Activated CD4-positive, alpha-beta T cell treated with anti-CD3 and anti-CD28 coated beads, Interleukin-2, Interleukin-6, amounts not matched to agents 100 ng/mL and 50 ng/mL, durations not matched to agents 16 hours and 8 hours (primary cell): ENCODE measurements around the gene GGACT.
"Not testable (repeated sequence)": the region's sequence is repeated elsewhere in the genome, so short reads cannot be mapped to it uniquely, and the experiment has no call there.

Experiments used
- DNase-seq: peaks from one replicate; pipeline ENCODE4 v3.0.0-alpha.2; 2020

GGACT gene

GRCh38 chr13:100528353-100528752 lies 60.2 kb downstream of the GGACT start:
- no peak for DNase-seq

GRCh38 chr13:100527644-100528043 lies 60.9 kb downstream of the GGACT start:
- DNase-seq: no peak

- no peak for DNase-seq
These were observed 62.1 kb downstream of the GGACT start for GRCh38 chr13:100526318-100527000.

- DNase-seq: no peak
These were observed 62.9 kb downstream of the GGACT start for GRCh38 chr13:100525453-100526317.

GRCh38 chr13:100524688-100525087 lies 63.9 kb downstream of the GGACT start:
- DNase-seq: not testable (repeated sequence)

GRCh38 chr13:100523981-100524386 lies 64.6 kb downstream of the GGACT start:
- DNase-seq: no peak

- DNase-seq: no peak
These were observed 65.2 kb downstream of the GGACT start for GRCh38 chr13:100523411-100523810.

GRCh38 chr13:100522618-100523309 lies 65.8 kb downstream of the GGACT start:
- DNase-seq: no peak

GRCh38 chr13:100521851-100522617 lies 66.6 kb downstream of the GGACT start:
- DNase-seq: peak; percentile 20

GRCh38 chr13:100520936-100521850 lies 67.4 kb downstream of the GGACT start:
- no peak for DNase-seq

GRCh38 chr13:100519626-100520025 lies 69.0 kb downstream of the GGACT start:
- no peak for DNase-seq

GRCh38 chr13:100518394-100519062 lies 70.1 kb downstream of the GGACT start:
- DNase-seq: no peak

- peak; percentile 63 for DNase-seq
These were observed 70.9 kb downstream of the GGACT start for GRCh38 chr13:100517728-100518127.

GRCh38 chr13:100517135-100517534 lies 71.5 kb downstream of the GGACT start:
- DNase-seq: no peak

GRCh38 chr13:100515410-100515800 lies 73.2 kb downstream of the GGACT start:
- no peak for DNase-seq

- DNase-seq: peak; percentile 76
These were observed 73.7 kb downstream of the GGACT start for GRCh38 chr13:100514788-100515409.

GRCh38 chr13:100513987-100514670 lies 74.5 kb downstream of the GGACT start:
- no peak for DNase-seq

- DNase-seq: no peak
These were observed 75.4 kb downstream of the GGACT start for GRCh38 chr13:100513171-100513570.

- no peak for DNase-seq
These were observed 76.2 kb downstream of the GGACT start for GRCh38 chr13:100512422-100512821.

GRCh38 chr13:100511466-100511865 lies 77.1 kb downstream of the GGACT start:
- DNase-seq: no peak
